Cortex of kidney (tissue), 1 donor: ENCODE data around the gene TRIM15.

Experiments
- DNase-seq: peaks from one replicate; lab custom pipeline; 2025; lab: John Stamatoyannopoulos, UW

TRIM15 gene

DNA sequence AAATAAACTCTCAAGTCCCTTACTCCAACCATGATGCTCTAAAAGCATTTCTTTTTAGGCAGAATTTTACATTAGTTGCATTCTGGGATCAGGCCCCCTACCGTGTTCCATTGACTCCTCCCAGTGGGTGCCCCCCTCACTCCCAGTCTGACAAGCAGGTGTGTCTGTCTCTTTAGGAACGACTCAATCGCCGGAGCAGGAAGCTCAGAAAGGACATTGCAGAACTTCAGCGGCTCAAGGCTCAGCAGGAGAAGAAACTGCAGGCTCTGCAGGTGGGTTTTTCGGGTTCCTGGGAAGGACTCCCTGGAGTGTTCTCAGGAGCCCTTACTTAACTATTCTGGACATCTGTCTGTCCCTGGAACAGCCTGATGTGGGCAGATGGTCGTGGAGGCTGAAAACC, 17.5 kb upstream of the TRIM15 start:
- no peak for DNase-seq

DNA sequence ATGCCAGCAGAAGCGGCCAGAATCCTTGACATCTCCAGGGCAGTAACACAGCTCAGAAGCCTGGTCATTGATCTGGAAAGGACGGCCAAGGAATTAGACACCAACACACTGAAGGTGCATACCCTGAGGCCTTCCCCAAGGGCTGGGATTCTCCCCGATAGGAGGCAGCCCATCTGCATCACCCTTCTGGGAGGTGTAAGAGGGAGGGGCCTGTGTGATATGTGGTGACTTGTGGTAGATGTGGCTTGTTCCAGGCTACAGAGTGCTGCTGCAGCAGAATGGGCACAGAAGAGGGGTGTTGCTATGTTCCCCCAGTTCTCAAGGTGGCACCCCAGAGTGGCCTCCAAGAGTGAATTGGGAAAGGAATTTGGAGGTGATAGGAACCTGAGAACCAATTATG, 16.2 kb upstream of the TRIM15 start:
- no peak for DNase-seq

DNA sequence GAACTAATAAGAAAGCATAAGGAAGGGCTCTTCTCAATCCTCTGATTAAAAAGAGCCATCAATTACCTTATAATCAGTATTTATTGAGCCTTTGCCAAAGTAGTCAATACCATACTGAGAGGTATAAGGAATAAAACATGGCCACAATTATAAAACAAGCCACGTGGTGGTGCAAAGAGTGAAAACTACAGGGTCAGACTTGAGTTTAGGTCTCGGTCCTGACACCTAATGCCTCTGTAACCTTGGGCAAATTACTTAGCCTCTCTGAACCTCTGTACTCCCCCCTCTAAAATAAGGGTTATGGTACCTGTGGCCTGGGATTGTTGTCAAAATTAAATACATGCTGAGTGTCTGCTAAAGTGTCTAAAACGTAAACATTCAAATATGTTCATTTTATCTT, 14.1 kb upstream of the TRIM15 start:
- DNase-seq = no peak

GRCh38 chr6:30149858-30150550, 13.3 kb upstream of the TRIM15 start:
- DNase-seq = no peak

DNA sequence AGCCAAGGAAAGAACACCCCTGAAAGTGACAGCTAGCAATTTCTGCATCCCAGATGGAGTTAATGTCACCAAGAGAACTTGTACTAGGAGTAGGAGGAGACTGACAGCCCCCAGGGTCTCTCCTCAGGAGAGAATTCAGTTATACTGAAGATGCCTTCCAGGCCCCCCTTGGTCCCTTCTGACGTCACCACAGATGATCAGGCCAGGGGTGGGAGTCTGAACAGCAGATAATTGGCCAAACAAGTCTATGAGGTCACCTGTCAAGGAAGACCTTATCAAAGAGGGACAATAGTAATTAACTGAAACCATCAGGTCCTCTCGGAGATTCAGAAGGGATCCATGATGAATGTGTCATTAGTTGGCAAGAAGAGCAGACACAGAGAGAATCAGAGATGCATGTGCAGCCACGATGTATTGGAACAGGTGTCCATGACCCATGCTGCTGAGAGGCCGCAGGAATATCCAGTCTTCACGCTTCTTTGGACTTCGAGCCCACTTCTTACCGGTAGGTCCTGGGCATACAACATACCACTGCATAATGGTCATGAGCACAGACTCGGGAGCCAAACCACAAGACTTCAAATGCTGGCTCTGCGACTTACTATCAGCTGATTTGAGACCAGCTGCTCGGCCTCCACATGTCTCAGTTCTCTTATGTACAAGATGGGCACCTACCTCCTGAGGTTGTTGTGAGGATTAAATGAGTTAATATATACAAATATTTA, 12.5 kb upstream of the TRIM15 start:
- DNase-seq = no peak

- DNase-seq = no peak
Measured at GRCh38 chr6:30151580-30151979, 11.8 kb upstream of the TRIM15 start.

DNA sequence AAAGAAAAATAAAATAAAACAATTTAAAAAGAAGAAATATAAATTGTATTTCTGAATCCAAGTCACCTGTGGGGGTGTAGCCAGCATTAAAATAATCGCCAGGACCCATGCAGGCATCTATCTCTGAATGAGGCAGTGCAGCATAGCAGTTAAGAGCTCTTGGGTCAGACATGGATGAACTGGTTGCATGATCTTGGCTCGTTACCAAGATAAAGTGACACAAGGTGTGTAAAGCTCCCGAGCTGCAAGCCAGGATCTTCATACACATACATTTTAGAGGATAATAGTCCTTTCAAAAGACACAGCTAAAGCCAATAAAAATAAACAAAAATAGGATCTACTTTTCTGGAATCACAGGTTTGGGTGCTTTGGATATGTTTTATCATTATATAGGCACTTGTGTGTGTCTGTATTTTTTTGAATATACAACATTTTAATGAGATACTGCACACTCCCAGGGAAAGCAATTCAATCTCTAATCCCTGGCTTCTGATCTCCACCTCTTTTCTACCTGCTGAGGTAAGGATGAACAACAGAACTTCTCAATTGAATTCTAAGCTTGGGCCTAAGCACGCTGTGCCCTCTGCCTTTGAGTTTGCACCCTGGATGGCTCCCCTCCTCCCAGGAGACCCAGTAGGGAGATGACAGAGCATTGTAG, 11.2 kb upstream of the TRIM15 start:
- DNase-seq = no peak

GRCh38 chr6:30152910-30153610, 10.3 kb upstream of the TRIM15 start:
- DNase-seq = no peak

- DNase-seq = no peak
Measured at GRCh38 chr6:30154061-30154460, 9.3 kb upstream of the TRIM15 start.

DNA sequence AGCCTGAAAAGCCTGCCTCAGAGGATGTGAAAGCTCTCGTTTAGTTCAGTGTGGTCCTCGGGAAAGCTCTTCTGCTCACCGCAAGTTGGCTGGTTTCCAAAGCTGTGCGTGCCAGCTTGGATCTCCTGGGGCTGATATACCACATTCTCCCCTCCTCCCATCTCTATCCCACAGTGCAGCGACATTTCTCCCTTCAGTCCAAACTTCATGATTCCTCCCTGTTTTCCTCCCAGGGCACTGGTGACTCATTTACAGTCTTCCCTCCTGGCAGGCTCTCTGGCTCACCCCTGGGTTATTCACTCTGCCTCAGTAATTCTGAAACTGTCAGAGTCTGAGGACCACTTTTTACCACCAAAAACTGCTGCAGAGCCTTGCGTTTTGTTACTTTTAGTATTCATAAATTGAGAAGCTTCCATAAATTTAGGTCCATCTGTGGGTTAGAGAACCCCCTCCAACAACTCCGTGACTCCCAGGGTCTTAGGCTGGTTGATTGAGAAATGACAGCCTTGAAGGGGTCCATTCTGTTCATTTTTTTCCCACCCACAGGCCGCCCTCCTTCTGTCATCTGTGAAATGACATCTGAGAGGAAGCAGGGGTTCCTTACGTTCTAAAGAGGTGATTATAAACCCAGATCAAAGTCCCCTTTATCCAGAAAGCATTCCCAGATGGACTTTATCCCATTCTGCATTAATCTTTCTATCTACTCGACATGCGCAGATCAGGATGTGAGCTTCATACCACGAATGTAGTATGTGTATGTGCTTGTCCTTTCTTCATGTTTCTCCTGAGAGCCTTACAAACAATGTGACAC, 8.4 kb upstream of the TRIM15 start:
- DNase-seq = no peak

DNA sequence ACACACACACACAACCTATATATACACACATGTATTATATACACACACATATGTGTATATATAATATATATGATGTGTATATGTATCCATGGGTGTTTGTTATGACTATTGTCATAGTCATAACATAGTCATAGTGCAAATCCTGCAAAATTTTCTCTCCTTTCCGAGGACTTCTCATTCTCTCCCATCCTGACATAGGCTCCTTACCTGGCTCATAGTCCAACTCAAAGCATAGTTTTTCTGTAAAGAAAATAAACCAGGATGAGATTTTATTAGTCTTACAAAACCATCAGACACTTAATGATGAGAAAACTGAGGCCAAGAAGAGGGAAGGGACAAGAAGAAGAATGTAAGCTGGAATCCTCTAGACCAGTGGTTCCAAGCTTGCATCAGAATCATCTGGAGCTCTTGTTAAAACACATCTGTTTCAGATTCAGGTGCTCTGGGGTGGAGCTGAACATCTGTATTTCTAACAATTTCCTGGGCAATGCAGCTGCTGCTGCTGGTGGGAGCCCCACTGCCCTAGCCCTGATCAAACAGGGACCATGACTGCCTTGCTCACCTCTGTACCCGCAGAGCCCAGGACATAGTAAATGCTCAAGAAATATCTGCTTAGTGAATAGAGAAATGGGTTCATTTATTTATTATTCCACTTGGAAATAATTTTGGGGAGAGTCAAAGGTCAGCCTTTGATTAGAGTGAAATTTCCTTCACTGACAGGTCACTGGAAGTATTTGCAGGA, 7.7 kb upstream of the TRIM15 start:
- DNase-seq = no peak

GRCh38 chr6:30156262-30156599, 7.1 kb upstream of the TRIM15 start:
- no peak for DNase-seq

- DNase-seq = no peak
Measured at GRCh38 chr6:30156774-30157173, 6.6 kb upstream of the TRIM15 start.

GRCh38 chr6:30157581-30157980, 5.8 kb upstream of the TRIM15 start:
- no peak for DNase-seq

GRCh38 chr6:30157999-30158398, 5.3 kb upstream of the TRIM15 start:
- DNase-seq = no peak

GRCh38 chr6:30158475-30159040, 4.8 kb upstream of the TRIM15 start:
- no peak for DNase-seq

GRCh38 chr6:30160008-30160784, 3.1 kb upstream of the TRIM15 start:
- no peak for DNase-seq

GRCh38 chr6:30160785-30161531, 2.4 kb upstream of the TRIM15 start, which contains the start of gene TRIM10:
Gene TRIM10, minus strand, starts transcription at chr6:30161211. Its CDS starts 353 bp downstream, at chr6:30160858.
- no peak for DNase-seq
